Inflammatory macrophage treated with lipopolysaccharide for 1 hour (primary cell): ENCODE results near the gene EIF4EBP2.

Experiments
- DNase-seq, 2 donors: peaks; one replicate each; pipeline ENCODE4 v3.0.0-alpha.2; 2020 to 2022

EIF4EBP2 gene

GRCh38 chr10:70404036-70404786 is at the start of gene EIF4EBP2:
Gene EIF4EBP2 (plus strand): TSS chr10:70404145. CDS start chr10:70404402, 257 bp downstream.
- DNase-seq = peak; percentile 92 to 100

GRCh38 chr10:70354556-70354955 is 49.4 kb upstream of the EIF4EBP2 start:
- no peak for DNase-seq

- DNase-seq = peak; percentile 88 to 90
These were observed 48.6 kb upstream of the EIF4EBP2 start for GRCh38 chr10:70355051-70356021.

GRCh38 chr10:70357565-70357964 is 46.4 kb upstream of the EIF4EBP2 start:
- peak; percentile 37 to 70 for DNase-seq

GRCh38 chr10:70358446-70358845 is 45.5 kb upstream of the EIF4EBP2 start:
- DNase-seq = no peak

GRCh38 chr10:70359017-70359550 is 44.9 kb upstream of the EIF4EBP2 start:
- DNase-seq = no peak

- DNase-seq = no peak
These were observed 43.7 kb upstream of the EIF4EBP2 start for GRCh38 chr10:70360215-70360614.

- no peak for DNase-seq
These were observed 41.6 kb upstream of the EIF4EBP2 start for GRCh38 chr10:70362328-70362727.

- DNase-seq = no peak
These were observed 40.7 kb upstream of the EIF4EBP2 start for GRCh38 chr10:70363292-70363691.

- peak; percentile 67 to 88 for DNase-seq
These were observed 39.8 kb upstream of the EIF4EBP2 start for GRCh38 chr10:70363971-70364771.

- DNase-seq = no peak
These were observed 39.2 kb upstream of the EIF4EBP2 start for GRCh38 chr10:70364772-70365091.

- DNase-seq = no peak
These were observed 36.6 kb upstream of the EIF4EBP2 start for GRCh38 chr10:70367195-70367796.

GRCh38 chr10:70368774-70369482 is 35.0 kb upstream of the EIF4EBP2 start:
- no peak for DNase-seq

GRCh38 chr10:70369498-70370018 is 34.4 kb upstream of the EIF4EBP2 start:
- no peak for DNase-seq

GRCh38 chr10:70370766-70371165 is 33.2 kb upstream of the EIF4EBP2 start:
- DNase-seq = no peak

- DNase-seq = no peak
These were observed 32.1 kb upstream of the EIF4EBP2 start for GRCh38 chr10:70371846-70372245.

- DNase-seq = no peak
These were observed 28.9 kb upstream of the EIF4EBP2 start for GRCh38 chr10:70374775-70375614.

- DNase-seq = no peak
These were observed 27.2 kb upstream of the EIF4EBP2 start for GRCh38 chr10:70376436-70377378.

GRCh38 chr10:70378122-70378521 is 25.8 kb upstream of the EIF4EBP2 start:
- DNase-seq = no peak
